Left colon (tissue), 2 donors: ENCODE measurements around the gene FHIT. TPM values are rescaled to one million over a fixed set of nuclear protein-coding genes. Genes with fewer than 3 reads are reported as not detected.

Source experiments
- ATAC-seq: fragments of 200-7000 bp; cut with Tn5 transposase; one replicate; pipeline ENCODE4 v1.9.1; 2020; ENCODE audit warnings: mild to moderate bottlenecking, moderate library complexity
- DNase-seq, 2 donors: peaks; one replicate each; pipeline ENCODE4 v3.0.0-alpha.2; 2020
- intact Hi-C, 2 donors: fragments of 100-400 bp; cut with DNase I in 1 of 2; cut with micrococcal nuclease in 1 of 2; formaldehyde crosslinking; loops; one replicate each; pipeline versions ENCODE4 v1.11.2 to v1.14.0; 2022; cut with DNase I, micrococcal nuclease
- total RNA-seq, 2 donors: library from RNA; stranded (reverse); fragmentation: NEBNext Ultra II Directional; extraction: Animal tissue kit (Norgen Biotek cat#: 25700); gene quantifications; one replicate each; pipeline ENCODE4 v1.2.1, GENCODE V29; 2021
- donor health status: DM: no; HTN: no; CAD: no.
- donor health status: DM: yes; HTN: yes; CAD: no.

FHIT gene
- total RNA-seq, 2 donors from 2014 or later = 14.5 to 17.2 TPM

GRCh38 chr3:60144071-60144470 is 1107.2 kb downstream of the FHIT start:
- DNase-seq = no peak
- intact Hi-C loops = no loop called here
- no peak for ATAC-seq

- ATAC-seq (no peak), DNase-seq (no peak)
- intact Hi-C loops = no loop called here
Measured at GRCh38 chr3:60142009-60142408, 1109.2 kb downstream of the FHIT start.

GRCh38 chr3:60140160-60140559 is 1111.1 kb downstream of the FHIT start:
- intact Hi-C loops = no loop called here
- DNase-seq (no peak), ATAC-seq (no peak)

GRCh38 chr3:60136601-60137000 is 1114.7 kb downstream of the FHIT start:
- DNase-seq (no peak), ATAC-seq (no peak)
- intact Hi-C loops = no loop called here

GRCh38 chr3:60135474-60135873 is 1115.8 kb downstream of the FHIT start:
- intact Hi-C loops = no loop called here
- no peak for DNase-seq
- ATAC-seq = no peak

- intact Hi-C loops = no loop called here
- DNase-seq (no peak), ATAC-seq (no peak)
Measured at GRCh38 chr3:60133269-60134162, 1117.7 kb downstream of the FHIT start.

GRCh38 chr3:60131618-60132017 is 1119.6 kb downstream of the FHIT start:
- no peak for ATAC-seq
- intact Hi-C loops = no loop called here
- DNase-seq = no peak

GRCh38 chr3:60126511-60127304 is 1124.5 kb downstream of the FHIT start:
- DNase-seq (no peak), ATAC-seq (no peak)
- intact Hi-C loops = no loop called here

- DNase-seq (no peak), ATAC-seq (no peak)
- intact Hi-C loops = no loop called here
Measured at GRCh38 chr3:60125686-60126085, 1125.6 kb downstream of the FHIT start.

- DNase-seq = no peak
- intact Hi-C loops = no loop called here
Measured at GRCh38 chr3:60120245-60120644, 1131.0 kb downstream of the FHIT start.

GRCh38 chr3:60114191-60114590 is 1137.1 kb downstream of the FHIT start:
- ATAC-seq (no peak), DNase-seq (no peak)
- intact Hi-C loops = no loop called here

More at GRCh38 chr3:60120245-60120644, 1131.0 kb downstream of the FHIT start:
- ATAC-seq = no peak

- DNase-seq = no peak
- intact Hi-C loops = no loop called here
- ATAC-seq = no peak
Measured at GRCh38 chr3:60107275-60107674, 1144.0 kb downstream of the FHIT start.

GRCh38 chr3:60102154-60102553 is 1149.1 kb downstream of the FHIT start:
- intact Hi-C loops = no loop called here
- DNase-seq = peak in 1 of 2 donors; percentile 5
- ATAC-seq = peak; percentile 84

- DNase-seq (peak; percentile 14 to 51), ATAC-seq (peak; percentile 78)
- intact Hi-C loops = no loop called here
Measured at GRCh38 chr3:60101621-60102020, 1149.6 kb downstream of the FHIT start.

GRCh38 chr3:60096403-60096802 is 1154.8 kb downstream of the FHIT start:
- DNase-seq = no peak
- intact Hi-C loops = no loop called here
- no peak for ATAC-seq

GRCh38 chr3:60095930-60096329 is 1155.3 kb downstream of the FHIT start:
- ATAC-seq = no peak
- intact Hi-C loops = no loop called here

GRCh38 chr3:60095516-60095915 is 1155.7 kb downstream of the FHIT start:
- no peak for DNase-seq
- no peak for ATAC-seq
- intact Hi-C loops = no loop called here

More at GRCh38 chr3:60095930-60096329, 1155.3 kb downstream of the FHIT start:
- DNase-seq = no peak

GRCh38 chr3:60094392-60094947 is 1156.8 kb downstream of the FHIT start:
- ATAC-seq (no peak), DNase-seq (no peak)
- intact Hi-C loops = no loop called here

- intact Hi-C loops = no loop called here
- no peak for DNase-seq
- ATAC-seq = no peak
Measured at GRCh38 chr3:60090548-60090947, 1160.7 kb downstream of the FHIT start.

GRCh38 chr3:60086811-60087210 is 1164.4 kb downstream of the FHIT start:
- ATAC-seq = no peak

More at GRCh38 chr3:60086811-60087210, 1164.4 kb downstream of the FHIT start:
- intact Hi-C loops = no loop called here
- no peak for DNase-seq
